GM18858 (cell line): Measurements from ENCODE around the gene MAOB.
"Not testable (repeated sequence)": the region's sequence is repeated elsewhere in the genome, so short reads cannot be mapped to it uniquely, and the experiment has no call there.

Experiments used
- ATAC-seq: cut with Tn5 transposase; IDR thresholded peaks from one replicate; pipeline ENCODE4 v1.9.1; 2021; ENCODE audit not compliant: unreplicated experiment

MAOB gene

GRCh38 chrX:43882294-43882681, at the start of gene MAOB:
Gene MAOB, minus strand, starts transcription at chrX:43882450. Its CDS starts 151 bp downstream, at chrX:43882299.
- no peak for ATAC-seq

GRCh38 chrX:43922032-43922431, 39.8 kb upstream of the MAOB start:
- ATAC-seq = not testable (repeated sequence)

GRCh38 chrX:43910772-43911171, 28.5 kb upstream of the MAOB start:
- ATAC-seq = not testable (repeated sequence)

- ATAC-seq = no peak
These were observed 27.8 kb upstream of the MAOB start for GRCh38 chrX:43910012-43910411.

GRCh38 chrX:43909141-43909540, 26.9 kb upstream of the MAOB start:
- ATAC-seq = no peak

GRCh38 chrX:43899878-43900815, 17.9 kb upstream of the MAOB start:
- ATAC-seq = no peak

- no peak for ATAC-seq
These were observed 16.3 kb upstream of the MAOB start for GRCh38 chrX:43898406-43899035.

GRCh38 chrX:43897290-43897689, 15.0 kb upstream of the MAOB start:
- no peak for ATAC-seq

- ATAC-seq = no peak
These were observed 10.2 kb upstream of the MAOB start for GRCh38 chrX:43892336-43892870.

- ATAC-seq = no peak
These were observed 3.4 kb upstream of the MAOB start for GRCh38 chrX:43885617-43886016.

- ATAC-seq = no peak
These were observed 598 bp downstream of the MAOB start for GRCh38 chrX:43881410-43882293.

GRCh38 chrX:43880425-43880824, 1.8 kb downstream of the MAOB start:
- no peak for ATAC-seq

GRCh38 chrX:43878906-43879526, 3.2 kb downstream of the MAOB start:
- no peak for ATAC-seq

- no peak for ATAC-seq
These were observed 5.6 kb downstream of the MAOB start for GRCh38 chrX:43876680-43877079.

- no peak for ATAC-seq
These were observed 11.4 kb downstream of the MAOB start for GRCh38 chrX:43870758-43871419.

GRCh38 chrX:43870011-43870410, 12.2 kb downstream of the MAOB start:
- no peak for ATAC-seq

- ATAC-seq = no peak
These were observed 13.5 kb downstream of the MAOB start for GRCh38 chrX:43868791-43869190.

GRCh38 chrX:43866423-43866822, 15.8 kb downstream of the MAOB start:
- ATAC-seq = no peak

GRCh38 chrX:43865791-43866190, 16.5 kb downstream of the MAOB start:
- ATAC-seq = no peak

GRCh38 chrX:43862434-43862833, 19.8 kb downstream of the MAOB start:
- ATAC-seq = no peak
